ENCODE data around the gene DGUOK.

Gene DGUOK

DNA sequence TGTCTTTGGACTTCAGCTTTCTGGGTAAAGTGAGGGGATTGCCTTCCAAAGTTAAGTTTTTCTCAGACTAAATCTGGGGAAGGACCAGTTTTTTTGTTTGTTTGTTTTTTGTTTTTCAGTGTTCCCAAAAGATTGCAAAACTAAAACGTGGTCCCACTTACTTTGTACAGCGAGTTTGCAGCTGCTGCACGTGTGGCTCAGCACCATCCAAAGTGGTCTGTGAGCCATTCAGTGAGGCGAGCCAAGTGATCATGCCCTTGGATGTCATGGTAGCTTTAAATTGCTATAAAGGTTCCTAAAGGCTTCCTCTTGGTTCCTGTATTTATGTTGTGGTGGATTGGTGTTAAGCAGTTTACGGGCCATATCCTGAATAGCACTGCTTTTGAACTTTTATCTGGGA, 81.0 kb downstream of the DGUOK start:
- DNase-seq (ENCODE audit: insufficient read length, low spot score) (no peak), FAIRE-seq (no peak)
- no peak for TF ChIP-seq POLR2A (IDR thresholded peaks at IDR 0.05; ENCODE audit: low read depth, low read length)
- no peak for TF ChIP-seq SPI1 (IDR thresholded peaks at IDR 0.05; ENCODE audit: low read depth, low read length)

Data from GM12891 (cell line).